GM12878 (cell line): ENCODE results near the gene RCN2. TPM values are rescaled to one million over a fixed set of nuclear protein-coding genes. Genes with fewer than 3 reads are reported as not detected.

Experiments used
- ATF7 ChIP-seq: fragments of 450-650 bp; IDR thresholded peaks from 2 replicates; pipeline ENCODE4 v1.6.1; 2016; ENCODE audit warnings: low read depth, mild to moderate bottlenecking
- CEBPB ChIP-seq, 2 experiments: fragments of 150-350 bp in 1 of 2; IDR thresholded peaks; 2 replicates each; pipeline ENCODE4 v1.6.1; 2012 to 2014; ENCODE audit warnings: low read depth in 2 of 2, low read length in 2 of 2, borderline replicate concordance in 1 of 2, inconsistent platforms in 1 of 2
- EED ChIP-seq: sonication (generic); IDR thresholded peaks from 2 replicates; pipeline ENCODE4 v1.6.1; 2016; ENCODE audit warnings: antibody characterized with exemption, low read depth
- HDAC6 ChIP-seq: fragments of 200-600 bp; sonication (generic); IDR thresholded peaks from one replicate; pipeline ENCODE4 v1.8.0; 2017; ENCODE audit warnings: antibody characterized with exemption; ENCODE audit not compliant: unreplicated experiment
- JUNB ChIP-seq: IDR thresholded peaks from 2 replicates; pipeline ENCODE4 v1.6.1; 2016; ENCODE audit warnings: antibody characterized with exemption, mild to moderate bottlenecking
- RFX5 ChIP-seq: IDR thresholded peaks from 2 replicates; pipeline ENCODE4 v1.6.1; 2011; ENCODE audit warnings: low read depth, low read length, improper control_type of control experiment
- ZSCAN29 ChIP-seq: fragments of 450-650 bp; IDR thresholded peaks from 2 replicates; pipeline ENCODE4 v1.6.1; 2017; ENCODE audit warnings: mild to moderate bottlenecking, moderate library complexity
- polyA plus RNA-seq, 11 experiments: library from polyadenylated mRNA; depleted of rRNA in 4 of 11; unstranded in 6 of 11; stranded (reverse) in 5 of 11; fragments of >200 nt; fragmentation: Nextera tagmentation in 4 of 11; fragmentation: Illumina TruSeq in 1 of 11; extraction: Ambion mirVana in 4 of 11; extraction: Trizol in 1 of 11; gene quantifications; 1 replicate in 1 of 11; 2 replicates in 10 of 11; pipeline versions ENCODE4 v1.2.1 to v1.2.3, GENCODE V29; 2011 to 2016; ENCODE audit warnings: inconsistent platforms in 2 of 11, missing spikeins in 2 of 11, low read depth in 1 of 11
- total RNA-seq, 4 experiments: library from RNA; depleted of rRNA in 3 of 4; stranded (reverse); fragments of >200 nt in 3 of 4; fragmentation: Illumina TruSeq in 1 of 4; extraction: Trizol in 1 of 4; gene quantifications; 2 replicates each; pipeline versions ENCODE4 v1.2.1 to v1.2.3, GENCODE V29; 2013 to 2021
- TF ChIP-seq, protein P1 (sequence below): fragments of 150-350 bp; IDR thresholded peaks from 2 replicates; pipeline ENCODE4 v1.6.1; 2014; ENCODE audit warnings: mild to moderate bottlenecking, low read depth, low read length
- TF ChIP-seq, protein P2 (sequence below): fragments of 450-650 bp; IDR thresholded peaks from 2 replicates; pipeline ENCODE4 v1.6.1; 2017; ENCODE audit warnings: mild to moderate bottlenecking, moderate library complexity
- TF ChIP-seq, protein P3 (sequence below): fragments of 450-650 bp; conservative IDR thresholded peaks from 2 replicates; pipeline ENCODE4 v1.6.1; 2017; ENCODE audit warnings: mild to moderate bottlenecking, moderate library complexity
- TF ChIP-seq, protein P4 (sequence below): fragments of 450-650 bp; formaldehyde crosslinking; IDR thresholded peaks from 2 replicates; pipeline ENCODE4 v1.4.0; 2020; ENCODE audit warnings: mild to moderate bottlenecking, moderate library complexity
- TF ChIP-seq, protein P5 (sequence below): fragments of 450-650 bp; IDR thresholded peaks from 2 replicates; pipeline ENCODE4 v1.6.1; 2017; ENCODE audit warnings: borderline replicate concordance

The RCN2 gene
- total and polyA plus RNA-seq, 10 of the 15 experiments (the other 5 are each of a cell fraction or from before 2014, with no cell fraction given): 4.9 to 41.0 (median 12.9) TPM

DNA sequence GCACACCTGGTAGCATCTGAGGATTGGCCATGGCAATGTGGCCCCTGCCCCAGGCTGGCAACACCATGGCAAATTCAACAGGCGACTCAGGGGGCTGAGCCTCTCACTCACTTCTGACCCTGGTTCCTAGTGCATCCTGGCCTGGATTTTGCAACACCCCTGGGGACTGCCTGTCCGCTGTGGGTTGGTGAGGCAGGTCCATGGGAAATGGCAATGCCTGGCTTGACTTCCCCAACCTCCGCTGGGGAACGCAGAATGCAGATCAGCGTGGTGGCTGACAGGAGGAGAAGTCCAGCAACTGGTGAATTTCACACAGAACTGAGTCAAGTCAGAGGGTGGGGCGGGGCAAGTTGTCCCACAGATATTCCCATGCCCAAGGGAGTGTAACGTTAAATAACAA lies 59.5 kb downstream of the RCN2 start (continued):
- TF ChIP-seq, protein P1, sequence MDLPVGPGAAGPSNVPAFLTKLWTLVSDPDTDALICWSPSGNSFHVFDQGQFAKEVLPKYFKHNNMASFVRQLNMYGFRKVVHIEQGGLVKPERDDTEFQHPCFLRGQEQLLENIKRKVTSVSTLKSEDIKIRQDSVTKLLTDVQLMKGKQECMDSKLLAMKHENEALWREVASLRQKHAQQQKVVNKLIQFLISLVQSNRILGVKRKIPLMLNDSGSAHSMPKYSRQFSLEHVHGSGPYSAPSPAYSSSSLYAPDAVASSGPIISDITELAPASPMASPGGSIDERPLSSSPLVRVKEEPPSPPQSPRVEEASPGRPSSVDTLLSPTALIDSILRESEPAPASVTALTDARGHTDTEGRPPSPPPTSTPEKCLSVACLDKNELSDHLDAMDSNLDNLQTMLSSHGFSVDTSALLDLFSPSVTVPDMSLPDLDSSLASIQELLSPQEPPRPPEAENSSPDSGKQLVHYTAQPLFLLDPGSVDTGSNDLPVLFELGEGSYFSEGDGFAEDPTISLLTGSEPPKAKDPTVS: no peak
- no peak for TF ChIP-seq CEBPB (IDR thresholded peaks at IDR 0.05; ENCODE audit: borderline replicate concordance in 1 of 2, low read depth in 2 of 2, low read length in 2 of 2)
- TF ChIP-seq, protein P2, sequence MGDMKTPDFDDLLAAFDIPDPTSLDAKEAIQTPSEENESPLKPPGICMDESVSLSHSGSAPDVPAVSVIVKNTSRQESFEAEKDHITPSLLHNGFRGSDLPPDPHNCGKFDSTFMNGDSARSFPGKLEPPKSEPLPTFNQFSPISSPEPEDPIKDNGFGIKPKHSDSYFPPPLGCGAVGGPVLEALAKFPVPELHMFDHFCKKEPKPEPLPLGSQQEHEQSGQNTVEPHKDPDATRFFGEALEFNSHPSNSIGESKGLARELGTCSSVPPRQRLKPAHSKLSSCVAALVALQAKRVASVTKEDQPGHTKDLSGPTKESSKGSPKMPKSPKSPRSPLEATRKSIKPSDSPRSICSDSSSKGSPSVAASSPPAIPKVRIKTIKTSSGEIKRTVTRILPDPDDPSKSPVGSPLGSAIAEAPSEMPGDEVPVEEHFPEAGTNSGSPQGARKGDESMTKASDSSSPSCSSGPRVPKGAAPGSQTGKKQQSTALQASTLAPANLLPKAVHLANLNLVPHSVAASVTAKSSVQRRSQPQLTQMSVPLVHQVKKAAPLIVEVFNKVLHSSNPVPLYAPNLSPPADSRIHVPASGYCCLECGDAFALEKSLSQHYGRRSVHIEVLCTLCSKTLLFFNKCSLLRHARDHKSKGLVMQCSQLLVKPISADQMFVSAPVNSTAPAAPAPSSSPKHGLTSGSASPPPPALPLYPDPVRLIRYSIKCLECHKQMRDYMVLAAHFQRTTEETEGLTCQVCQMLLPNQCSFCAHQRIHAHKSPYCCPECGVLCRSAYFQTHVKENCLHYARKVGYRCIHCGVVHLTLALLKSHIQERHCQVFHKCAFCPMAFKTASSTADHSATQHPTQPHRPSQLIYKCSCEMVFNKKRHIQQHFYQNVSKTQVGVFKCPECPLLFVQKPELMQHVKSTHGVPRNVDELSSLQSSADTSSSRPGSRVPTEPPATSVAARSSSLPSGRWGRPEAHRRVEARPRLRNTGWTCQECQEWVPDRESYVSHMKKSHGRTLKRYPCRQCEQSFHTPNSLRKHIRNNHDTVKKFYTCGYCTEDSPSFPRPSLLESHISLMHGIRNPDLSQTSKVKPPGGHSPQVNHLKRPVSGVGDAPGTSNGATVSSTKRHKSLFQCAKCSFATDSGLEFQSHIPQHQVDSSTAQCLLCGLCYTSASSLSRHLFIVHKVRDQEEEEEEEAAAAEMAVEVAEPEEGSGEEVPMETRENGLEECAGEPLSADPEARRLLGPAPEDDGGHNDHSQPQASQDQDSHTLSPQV: no peak
- TF ChIP-seq, protein P3, sequence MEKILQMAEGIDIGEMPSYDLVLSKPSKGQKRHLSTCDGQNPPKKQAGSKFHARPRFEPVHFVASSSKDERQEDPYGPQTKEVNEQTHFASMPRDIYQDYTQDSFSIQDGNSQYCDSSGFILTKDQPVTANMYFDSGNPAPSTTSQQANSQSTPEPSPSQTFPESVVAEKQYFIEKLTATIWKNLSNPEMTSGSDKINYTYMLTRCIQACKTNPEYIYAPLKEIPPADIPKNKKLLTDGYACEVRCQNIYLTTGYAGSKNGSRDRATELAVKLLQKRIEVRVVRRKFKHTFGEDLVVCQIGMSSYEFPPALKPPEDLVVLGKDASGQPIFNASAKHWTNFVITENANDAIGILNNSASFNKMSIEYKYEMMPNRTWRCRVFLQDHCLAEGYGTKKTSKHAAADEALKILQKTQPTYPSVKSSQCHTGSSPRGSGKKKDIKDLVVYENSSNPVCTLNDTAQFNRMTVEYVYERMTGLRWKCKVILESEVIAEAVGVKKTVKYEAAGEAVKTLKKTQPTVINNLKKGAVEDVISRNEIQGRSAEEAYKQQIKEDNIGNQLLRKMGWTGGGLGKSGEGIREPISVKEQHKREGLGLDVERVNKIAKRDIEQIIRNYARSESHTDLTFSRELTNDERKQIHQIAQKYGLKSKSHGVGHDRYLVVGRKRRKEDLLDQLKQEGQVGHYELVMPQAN: no peak
- TF ChIP-seq ZSCAN29: no peak
- no peak for TF ChIP-seq RFX5
- no peak for TF ChIP-seq EED
- TF ChIP-seq, protein P4, sequence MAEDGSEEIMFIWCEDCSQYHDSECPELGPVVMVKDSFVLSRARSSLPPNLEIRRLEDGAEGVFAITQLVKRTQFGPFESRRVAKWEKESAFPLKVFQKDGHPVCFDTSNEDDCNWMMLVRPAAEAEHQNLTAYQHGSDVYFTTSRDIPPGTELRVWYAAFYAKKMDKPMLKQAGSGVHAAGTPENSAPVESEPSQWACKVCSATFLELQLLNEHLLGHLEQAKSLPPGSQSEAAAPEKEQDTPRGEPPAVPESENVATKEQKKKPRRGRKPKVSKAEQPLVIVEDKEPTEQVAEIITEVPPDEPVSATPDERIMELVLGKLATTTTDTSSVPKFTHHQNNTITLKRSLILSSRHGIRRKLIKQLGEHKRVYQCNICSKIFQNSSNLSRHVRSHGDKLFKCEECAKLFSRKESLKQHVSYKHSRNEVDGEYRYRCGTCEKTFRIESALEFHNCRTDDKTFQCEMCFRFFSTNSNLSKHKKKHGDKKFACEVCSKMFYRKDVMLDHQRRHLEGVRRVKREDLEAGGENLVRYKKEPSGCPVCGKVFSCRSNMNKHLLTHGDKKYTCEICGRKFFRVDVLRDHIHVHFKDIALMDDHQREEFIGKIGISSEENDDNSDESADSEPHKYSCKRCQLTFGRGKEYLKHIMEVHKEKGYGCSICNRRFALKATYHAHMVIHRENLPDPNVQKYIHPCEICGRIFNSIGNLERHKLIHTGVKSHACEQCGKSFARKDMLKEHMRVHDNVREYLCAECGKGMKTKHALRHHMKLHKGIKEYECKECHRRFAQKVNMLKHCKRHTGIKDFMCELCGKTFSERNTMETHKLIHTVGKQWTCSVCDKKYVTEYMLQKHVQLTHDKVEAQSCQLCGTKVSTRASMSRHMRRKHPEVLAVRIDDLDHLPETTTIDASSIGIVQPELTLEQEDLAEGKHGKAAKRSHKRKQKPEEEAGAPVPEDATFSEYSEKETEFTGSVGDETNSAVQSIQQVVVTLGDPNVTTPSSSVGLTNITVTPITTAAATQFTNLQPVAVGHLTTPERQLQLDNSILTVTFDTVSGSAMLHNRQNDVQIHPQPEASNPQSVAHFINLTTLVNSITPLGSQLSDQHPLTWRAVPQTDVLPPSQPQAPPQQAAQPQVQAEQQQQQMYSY (CRISPR knock-in tag): no peak
- TF ChIP-seq, protein P5, sequence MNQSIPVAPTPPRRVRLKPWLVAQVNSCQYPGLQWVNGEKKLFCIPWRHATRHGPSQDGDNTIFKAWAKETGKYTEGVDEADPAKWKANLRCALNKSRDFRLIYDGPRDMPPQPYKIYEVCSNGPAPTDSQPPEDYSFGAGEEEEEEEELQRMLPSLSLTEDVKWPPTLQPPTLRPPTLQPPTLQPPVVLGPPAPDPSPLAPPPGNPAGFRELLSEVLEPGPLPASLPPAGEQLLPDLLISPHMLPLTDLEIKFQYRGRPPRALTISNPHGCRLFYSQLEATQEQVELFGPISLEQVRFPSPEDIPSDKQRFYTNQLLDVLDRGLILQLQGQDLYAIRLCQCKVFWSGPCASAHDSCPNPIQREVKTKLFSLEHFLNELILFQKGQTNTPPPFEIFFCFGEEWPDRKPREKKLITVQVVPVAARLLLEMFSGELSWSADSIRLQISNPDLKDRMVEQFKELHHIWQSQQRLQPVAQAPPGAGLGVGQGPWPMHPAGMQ: no peak
- TF ChIP-seq ATF7: no peak
- no peak for TF ChIP-seq HDAC6
- no peak for TF ChIP-seq JUNB
